Body of pancreas (tissue), 4 donors: ENCODE results near the gene TXNL1.

Experiments used
- POLR2A ChIP-seq, 3 donors: fragments of 450-650 bp; IDR thresholded peaks; one replicate each; pipeline ENCODE4 v1.6.1; 2016; ENCODE audit warnings: antibody characterized with exemption in 3 of 3, mild to moderate bottlenecking in 2 of 3
- TF ChIP-seq, protein P1 (sequence below), 7 experiments: fragments of 450-650 bp in 4 of 7; fragments of 200-600 bp in 3 of 7; sonication (generic) in 3 of 7; IDR thresholded peaks; one replicate each; pipeline ENCODE4 v1.5.1; 2016 to 2019; ENCODE audit warnings: antibody characterized with exemption in 7 of 7

DNA sequence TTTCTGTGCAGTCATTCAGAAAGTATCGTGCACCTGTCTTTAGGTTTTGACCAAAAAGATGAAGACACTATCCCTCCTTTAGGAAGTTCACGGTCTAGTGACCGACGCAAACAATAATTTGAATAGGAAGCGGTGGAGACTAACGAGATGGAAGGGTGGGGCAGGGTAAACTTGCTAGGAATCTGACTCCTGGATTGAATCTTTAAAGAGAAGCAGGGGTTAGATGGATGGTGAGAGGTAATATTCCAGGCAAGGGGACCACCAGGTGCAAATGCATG lies 651 bp upstream of the TXNL1 start:
- TF ChIP-seq, protein P1, sequence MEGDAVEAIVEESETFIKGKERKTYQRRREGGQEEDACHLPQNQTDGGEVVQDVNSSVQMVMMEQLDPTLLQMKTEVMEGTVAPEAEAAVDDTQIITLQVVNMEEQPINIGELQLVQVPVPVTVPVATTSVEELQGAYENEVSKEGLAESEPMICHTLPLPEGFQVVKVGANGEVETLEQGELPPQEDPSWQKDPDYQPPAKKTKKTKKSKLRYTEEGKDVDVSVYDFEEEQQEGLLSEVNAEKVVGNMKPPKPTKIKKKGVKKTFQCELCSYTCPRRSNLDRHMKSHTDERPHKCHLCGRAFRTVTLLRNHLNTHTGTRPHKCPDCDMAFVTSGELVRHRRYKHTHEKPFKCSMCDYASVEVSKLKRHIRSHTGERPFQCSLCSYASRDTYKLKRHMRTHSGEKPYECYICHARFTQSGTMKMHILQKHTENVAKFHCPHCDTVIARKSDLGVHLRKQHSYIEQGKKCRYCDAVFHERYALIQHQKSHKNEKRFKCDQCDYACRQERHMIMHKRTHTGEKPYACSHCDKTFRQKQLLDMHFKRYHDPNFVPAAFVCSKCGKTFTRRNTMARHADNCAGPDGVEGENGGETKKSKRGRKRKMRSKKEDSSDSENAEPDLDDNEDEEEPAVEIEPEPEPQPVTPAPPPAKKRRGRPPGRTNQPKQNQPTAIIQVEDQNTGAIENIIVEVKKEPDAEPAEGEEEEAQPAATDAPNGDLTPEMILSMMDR (IDR thresholded peaks at IDR 0.05): no peak
- no peak for TF ChIP-seq POLR2A (IDR thresholded peaks at IDR 0.05)
